Heart right ventricle (tissue), 16 donors: ENCODE data around the gene BFSP1. TPM values are rescaled to one million over a fixed set of nuclear protein-coding genes. Genes with fewer than 3 reads are reported as not detected.

Experiments
- ATAC-seq, 8 donors: fragments of 200-7000 bp; cut with Tn5 transposase; one replicate each; pipeline ENCODE4 v1.9.1; 2020; ENCODE audit warnings: mild to moderate bottlenecking in 8 of 8, moderate library complexity in 8 of 8, moderate number of reproducible peaks in 1 of 8
- DNase-seq, 2 donors: peaks; one replicate each; pipeline ENCODE4 v3.0.0-alpha.2; 2020
- H3K27ac ChIP-seq, 10 donors: fragments of 200-600 bp; sonication (generic) in 2 of 10; one replicate each; pipeline versions ENCODE4 v1.5.0 to v1.8.0; 2020 to 2022; ENCODE audit warnings: mild to moderate bottlenecking in 3 of 10
- H3K27me3 ChIP-seq, 7 donors: fragments of 200-600 bp; one replicate each; pipeline ENCODE4 v1.8.0; 2021 to 2022; ENCODE audit warnings: mild to moderate bottlenecking in 2 of 7
- H3K36me3 ChIP-seq, 9 donors: fragments of 200-600 bp; sonication (generic) in 1 of 9; one replicate each; pipeline versions ENCODE4 v1.5.0 to v1.8.0; 2020 to 2022; ENCODE audit warnings: mild to moderate bottlenecking in 2 of 9
- H3K4me1 ChIP-seq, 9 donors: fragments of 200-600 bp; sonication (generic) in 1 of 9; one replicate each; pipeline versions ENCODE4 v1.5.0 to v1.8.0; 2020 to 2022; ENCODE audit warnings: mild to moderate bottlenecking in 4 of 9
- H3K4me3 ChIP-seq, 10 donors: fragments of 200-600 bp; sonication (generic) in 2 of 10; one replicate each; pipeline versions ENCODE4 v1.5.0 to v1.8.0; 2020 to 2022; ENCODE audit warnings: mild to moderate bottlenecking in 7 of 10, moderate library complexity in 2 of 10
- H3K9me3 ChIP-seq, 11 donors: fragments of 200-600 bp in 10 of 11; sonication (generic) in 2 of 11; one replicate each; pipeline versions ENCODE4 v1.5.0 to v1.8.0; 2013 to 2022; ENCODE audit warnings: mild to moderate bottlenecking in 2 of 11, control low read depth in 1 of 11, moderate library complexity in 1 of 11
- WGBS, 2 donors: extraction: QIAGEN DNeasy Blood & Tissue Kit; methylation state at CpG; one replicate each; pipeline ENCODE4 v1.1.7; 2013; ENCODE audit warnings: inconsistent platforms in 1 of 2; 5-methylcytosine and 5-hydroxymethylcytosine counted together
- intact Hi-C, 10 donors: fragments of 100-400 bp; cut with DNase I; formaldehyde crosslinking; loops; one replicate each; pipeline versions ENCODE4 v1.11.1 to v1.14.2; 2022
- polyA plus RNA-seq, 2 donors: library from polyadenylated mRNA; stranded (reverse); fragments of 200-250 nt; gene quantifications; one replicate each; pipeline ENCODE4 v1.2.3, GENCODE V29; 2013
- total RNA-seq, 10 donors: library from RNA; stranded (reverse); fragmentation: NEBNext Ultra II Directional in 3 of 10; extraction: Animal tissue kit (Norgen Biotek cat#: 25700) in 3 of 10; gene quantifications; one replicate each; pipeline versions ENCODE4 v1.2.1 to v1.2.4, GENCODE V29; 2021 to 2023
- TF ChIP-seq, protein P1 (sequence below), 9 donors: fragments of 200-600 bp; sonication (generic) in 2 of 9; IDR thresholded peaks; one replicate each; pipeline versions ENCODE4 v1.5.0 to v1.8.0; 2021 to 2022; ENCODE audit warnings: antibody characterized with exemption in 9 of 9, mild to moderate bottlenecking in 5 of 9, moderate library complexity in 1 of 9
- donor health status: Arrhythmogenic right ventricular cardiomyopathy.
- donor health status: ischemic (EF 13 %, LVEDD 7.1; RV severe dilation, severe dysfunction).
- donor health status: healthy with polysubstance abuse.
- donor health status: DM: no; HTN: yes; CAD: no.
- donor health status: DM: no; HTN: no; CAD: no.
- donor health status: ischemic (EF 25% LVEDD 6.9; RV normal size, moderate dysfunction).
- donor health status: ischemic (EF 25% LVEDD 5.7; RV mildly dilated, moderate dysfunction).
- donor health status: healthy.
- donor health status: DM: yes; HTN: yes; CAD: no.
- donor health status: Ischemic cardiomyopathy.
- donor health status: ischemic (EF 35%, LVEDD 5.7; RV mildly dilated, moderate dysfunction).
- donor health status: nonischemic (EF 11% LVEDD 7.7; RV severe dilation, severe dysfunction).
- donor health status: DM: yes; HTN: yes; CAD: no.
- donor health status: PGD.
- donor health status: ischemic (EF 29% LVEDD 5.4; RV normal size, mild dysfunction).
- donor health status: nonischemic (EF 23%, LVEDD 6.1; RV moderate dilation, normal function).

Gene BFSP1
- total and polyA plus RNA-seq, 12 donors: 0.19 to 1.9 (median 0.61) TPM

DNA sequence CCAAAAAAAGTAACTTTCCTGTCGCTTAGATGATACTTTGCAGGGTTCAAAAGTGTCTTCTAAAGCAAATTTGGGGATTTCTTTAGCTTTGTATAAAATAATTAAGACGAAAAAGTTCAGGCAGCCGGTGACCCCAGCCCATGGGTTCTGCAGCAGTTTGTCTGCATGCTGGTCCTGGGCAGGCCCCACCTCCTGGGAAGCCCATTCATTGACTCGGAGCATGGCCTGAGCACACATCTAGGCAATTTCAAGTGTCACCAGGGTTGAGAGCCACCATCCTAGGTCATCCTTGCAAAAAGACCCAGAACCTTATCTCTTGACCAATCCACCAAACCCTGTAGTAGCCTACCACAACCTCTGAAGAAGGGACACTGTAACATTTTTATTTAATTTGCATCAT is 20.6 kb downstream of the BFSP1 start:
- no peak for ATAC-seq
- TF ChIP-seq, protein P1, sequence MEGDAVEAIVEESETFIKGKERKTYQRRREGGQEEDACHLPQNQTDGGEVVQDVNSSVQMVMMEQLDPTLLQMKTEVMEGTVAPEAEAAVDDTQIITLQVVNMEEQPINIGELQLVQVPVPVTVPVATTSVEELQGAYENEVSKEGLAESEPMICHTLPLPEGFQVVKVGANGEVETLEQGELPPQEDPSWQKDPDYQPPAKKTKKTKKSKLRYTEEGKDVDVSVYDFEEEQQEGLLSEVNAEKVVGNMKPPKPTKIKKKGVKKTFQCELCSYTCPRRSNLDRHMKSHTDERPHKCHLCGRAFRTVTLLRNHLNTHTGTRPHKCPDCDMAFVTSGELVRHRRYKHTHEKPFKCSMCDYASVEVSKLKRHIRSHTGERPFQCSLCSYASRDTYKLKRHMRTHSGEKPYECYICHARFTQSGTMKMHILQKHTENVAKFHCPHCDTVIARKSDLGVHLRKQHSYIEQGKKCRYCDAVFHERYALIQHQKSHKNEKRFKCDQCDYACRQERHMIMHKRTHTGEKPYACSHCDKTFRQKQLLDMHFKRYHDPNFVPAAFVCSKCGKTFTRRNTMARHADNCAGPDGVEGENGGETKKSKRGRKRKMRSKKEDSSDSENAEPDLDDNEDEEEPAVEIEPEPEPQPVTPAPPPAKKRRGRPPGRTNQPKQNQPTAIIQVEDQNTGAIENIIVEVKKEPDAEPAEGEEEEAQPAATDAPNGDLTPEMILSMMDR (IDR thresholded peaks at IDR 0.05): no peak
- no peak overlapping the region for H3K27ac ChIP-seq
- H3K4me3 ChIP-seq: no peak overlapping the region
- H3K9me3 ChIP-seq: no peaks in the 10 kb centered on the region
- intact Hi-C loops: no loop called here
- WGBS, 2 donors: 58 to 78% methylated on average over 4 of the region's 4 CpGs
- no peaks in the 10 kb centered on the region for H3K36me3 ChIP-seq
- DNase-seq: no peak
- H3K4me1 ChIP-seq: peaks cover 0 to 7% (median under 1%) of the 10 kb centered on the region in 9 donors
- H3K27me3 ChIP-seq: no peaks in the 10 kb centered on the region

DNA sequence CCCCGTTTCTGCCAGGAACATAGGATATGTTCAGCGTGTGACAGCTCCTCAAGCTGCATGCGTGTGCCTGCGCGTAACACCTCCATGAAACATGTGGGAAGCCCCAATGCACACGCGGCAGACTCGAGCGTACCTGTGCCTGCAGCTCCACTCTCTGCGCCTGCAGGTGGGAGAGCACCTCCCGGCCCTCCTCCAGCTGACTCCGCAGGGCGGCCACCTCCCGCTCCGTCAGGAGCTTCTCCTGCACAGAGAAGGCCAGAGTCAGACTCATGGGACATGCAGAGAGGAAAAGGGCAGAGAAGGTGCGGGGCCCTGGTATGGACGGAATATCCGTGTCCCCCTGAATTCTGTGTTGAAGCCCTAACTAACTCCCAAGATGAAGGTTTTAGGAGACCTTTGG is 22.4 kb downstream of the BFSP1 start:
- intact Hi-C loops: loop anchor here (5.0 to 10.0 kb wide), 9 partner anchors 106 to 776 kb away; partner anchors contain the start of gene ZNF133 (in 3 of the 10)
- no peak overlapping the region for H3K27ac ChIP-seq
- H3K36me3 ChIP-seq: no peaks in the 10 kb centered on the region
- TF ChIP-seq, protein P1 (IDR thresholded peaks at IDR 0.05): no peak
- H3K9me3 ChIP-seq: no peaks in the 10 kb centered on the region
- no peak overlapping the region for H3K4me3 ChIP-seq
- WGBS, 2 donors: 91 to 96% methylated on average over 18 of the region's 18 CpGs
- H3K27me3 ChIP-seq: no peaks in the 10 kb centered on the region
- DNase-seq (no peak), ATAC-seq (no peak)
- peaks cover 0 to 19% (median 8%) of the 10 kb centered on the region in 9 donors for H3K4me1 ChIP-seq

DNA sequence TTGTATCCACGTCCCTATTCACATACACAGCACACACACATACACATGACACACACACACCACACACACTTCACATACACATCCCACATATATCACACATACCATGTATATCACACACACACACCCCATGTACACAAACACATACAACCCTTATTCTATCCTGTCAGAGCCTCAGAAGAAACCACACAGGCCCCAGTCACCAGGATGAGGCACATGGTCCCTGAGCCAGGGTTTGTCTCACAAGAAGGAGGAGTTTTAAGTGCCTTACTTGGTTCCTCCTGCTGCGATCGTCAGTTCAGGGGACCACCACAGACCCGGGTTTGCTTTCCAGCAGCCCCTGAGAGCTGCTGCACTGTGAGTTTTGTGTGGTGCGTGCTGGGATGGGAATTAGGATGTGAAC is 23.6 kb downstream of the BFSP1 start:
- Histone ChIP-seq H3K27me3 (no peaks in the 10 kb centered on the region), H3K4me3 (no peak overlapping the region), H3K4me1 (peaks cover 0 to 19% (median 8%) of the 10 kb centered on the region in 9 donors), H3K36me3 (no peaks in the 10 kb centered on the region), H3K9me3 (no peaks in the 10 kb centered on the region), H3K27ac (no peak overlapping the region)
- DNase-seq: no peak
- whole genome bisulfite sequencing, 2 donors: 91 to 92% methylated on average over 5 of the region's 5 CpGs
- no peak for ATAC-seq
- intact Hi-C loops: loop anchor here (5.0 to 10.0 kb wide), 9 partner anchors 107 to 777 kb away; partner anchors contain the start of gene ZNF133 (in 3 of the 10)
- TF ChIP-seq, protein P1 (IDR thresholded peaks at IDR 0.05): no peak

DNA sequence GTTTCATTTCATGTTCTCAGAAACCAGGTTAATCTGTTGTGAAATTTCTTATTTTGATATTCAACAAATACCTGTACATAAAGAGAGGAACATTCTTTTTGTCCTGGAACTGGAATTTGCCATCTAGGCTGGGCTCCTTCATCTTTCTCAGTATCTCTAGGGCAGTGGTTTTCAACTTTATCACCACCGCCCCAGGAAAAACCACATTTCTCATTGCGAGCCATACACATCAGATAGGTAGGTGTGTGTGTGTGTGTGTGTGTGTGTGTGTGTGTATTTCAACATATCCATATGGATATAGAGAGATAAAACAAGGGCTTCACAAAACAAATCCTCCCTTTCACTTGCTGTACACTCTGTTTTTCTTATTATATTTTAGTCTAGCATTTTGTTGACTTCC is 24.1 kb downstream of the BFSP1 start:
- no peaks in the 10 kb centered on the region for H3K27me3 ChIP-seq
- TF ChIP-seq, protein P1 (IDR thresholded peaks at IDR 0.05): no peak
- peaks cover 0 to 19% (median 8%) of the 10 kb centered on the region in 9 donors for H3K4me1 ChIP-seq
- no peak for DNase-seq
- intact Hi-C loops: loop anchor here (5.0 to 10.0 kb wide), 9 partner anchors 108 to 778 kb away; partner anchors contain the start of gene ZNF133 (in 3 of the 10)
- no peaks in the 10 kb centered on the region for H3K36me3 ChIP-seq
- no peak overlapping the region for H3K4me3 ChIP-seq
- WGBS, 2 donors: 93% methylated on average over 2 of the region's 2 CpGs
- H3K9me3 ChIP-seq: no peaks in the 10 kb centered on the region
- ATAC-seq: no peak
- H3K27ac ChIP-seq: no peak overlapping the region
